Gastroesophageal sphincter (tissue), 4 donors: Measurements from ENCODE around the gene MYO1D. TPM values are rescaled to one million over a fixed set of nuclear protein-coding genes. Genes with fewer than 3 reads are reported as not detected.
"Not testable (repeated sequence)": the region's sequence is repeated elsewhere in the genome, so short reads cannot be mapped to it uniquely, and the experiment has no call there.

Source experiments
- ATAC-seq: fragments of 150-250 bp; one replicate; pipeline ENCODE4 v1.9.1; 2016; ENCODE audit warnings: mild to moderate bottlenecking, moderate library complexity
- H3K27ac ChIP-seq, 4 donors: fragments of 200-600 bp; sonication (generic) in 3 of 4; 1 replicate in 3 of 4; 2 replicates in 1 of 4; pipeline ENCODE4 v1.5.1; 2016 to 2019
- H3K27me3 ChIP-seq: fragments of 200-600 bp; sonication (generic); one replicate; pipeline ENCODE4 v1.5.1; 2019
- H3K36me3 ChIP-seq, 2 donors: fragments of 200-600 bp; sonication (generic); one replicate each; pipeline ENCODE4 v1.5.1; 2019; ENCODE audit warnings: control low read depth in 1 of 2
- H3K4me1 ChIP-seq, 3 donors: fragments of 200-600 bp; sonication (generic); 1 replicate in 2 of 3; 2 replicates in 1 of 3; pipeline ENCODE4 v1.5.1; 2016 to 2019; ENCODE audit warnings: control low read depth in 2 of 3
- H3K4me3 ChIP-seq, 2 donors: fragments of 200-600 bp; sonication (generic); one replicate each; pipeline ENCODE4 v1.5.1; 2019; ENCODE audit warnings: mild to moderate bottlenecking in 1 of 2, moderate library complexity in 1 of 2
- H3K9me3 ChIP-seq, 3 donors: fragments of 200-600 bp; sonication (generic); one replicate each; pipeline ENCODE4 v1.5.1; 2017 to 2019; ENCODE audit warnings: control low read depth in 2 of 3
- CTCF ChIP-seq, 4 experiments: fragments of 200-600 bp in 2 of 4; fragments of 450-650 bp in 2 of 4; sonication (generic) in 1 of 4; IDR thresholded peaks; one replicate each; pipeline ENCODE4 v1.5.1; 2017 to 2019; ENCODE audit warnings: antibody characterized with exemption in 4 of 4, mild to moderate bottlenecking in 2 of 4, moderate library complexity in 2 of 4
- EP300 ChIP-seq: sonication (generic); formaldehyde crosslinking; IDR thresholded peaks from one replicate; pipeline ENCODE4 v1.6.1; 2017; ENCODE audit warnings: antibody characterized with exemption, mild to moderate bottlenecking
- POLR2A ChIP-seq, 2 donors: fragments of 450-650 bp; IDR thresholded peaks; one replicate each; pipeline ENCODE4 v1.6.1; 2017; ENCODE audit warnings: antibody characterized with exemption in 2 of 2, mild to moderate bottlenecking in 2 of 2, moderate library complexity in 1 of 2
- POLR2AphosphoS5 ChIP-seq: sonication (generic); formaldehyde crosslinking; IDR thresholded peaks from one replicate; pipeline ENCODE4 v1.6.1; 2017; ENCODE audit warnings: antibody characterized with exemption
- WGBS, 2 donors: methylation state at CpG; one replicate each; pipeline ENCODE4 v1.1.5; 2018; ENCODE audit warnings: low coverage in 1 of 2; 5-methylcytosine and 5-hydroxymethylcytosine counted together
- total RNA-seq, 4 donors: library from RNA; depleted of rRNA; stranded (reverse); fragments of >200 nt; gene quantifications; one replicate each; pipeline ENCODE4 v1.1.0, GENCODE V29; 2016

The MYO1D gene
- total RNA-seq, 4 donors from 2014 or later: 28.2 to 63.5 (median 47.2) TPM

GRCh38 chr17:32646941-32647340, 230.0 kb downstream of the MYO1D start:
- no peak for ATAC-seq
- Histone ChIP-seq H3K9me3 (peaks cover 0 to 8% (median 0%) of the 10 kb centered on the region in 3 donors), H3K27me3 (no peaks in the 10 kb centered on the region), H3K27ac (no peak overlapping the region), H3K36me3 (peaks cover 4 to 29% of the 10 kb centered on the region in 2 donors), H3K4me1 (no peaks in the 10 kb centered on the region), H3K4me3 (no peak overlapping the region)
- TF ChIP-seq EP300 (no peak), POLR2A (IDR thresholded peaks at IDR 0.05) (no peak), POLR2AphosphoS5 (no peak), CTCF (IDR thresholded peaks at IDR 0.05) (no peak)
- 96% methylated on average over 2 of the region's 2 CpGs for WGBS, 2 donors

- H3K9me3 ChIP-seq, H3K27me3 ChIP-seq, H3K4me1 ChIP-seq, H3K4me3 ChIP-seq, ATAC-seq, H3K27ac ChIP-seq: not testable (repeated sequence)
- 96 to 100% methylated on average over 2 of the region's 2 CpGs for WGBS, 2 donors
- H3K36me3 ChIP-seq: peaks cover 0 to 15% of the 10 kb centered on the region in 2 donors
These were observed 235.4 kb downstream of the MYO1D start for GRCh38 chr17:32641514-32641913.

- 65 to 76% methylated on average over 5 of the region's 5 CpGs for WGBS, 2 donors
- H3K27me3 ChIP-seq: no peaks in the 10 kb centered on the region
These were observed 240.2 kb downstream of the MYO1D start for GRCh38 chr17:32636598-32637218.

GRCh38 chr17:32634167-32634566, 242.8 kb downstream of the MYO1D start:
- H3K36me3 ChIP-seq: peaks cover 0 to 15% of the 10 kb centered on the region in 2 donors
- no peaks in the 10 kb centered on the region for H3K9me3 ChIP-seq
- no peak overlapping the region for H3K4me3 ChIP-seq
- no peak for ATAC-seq
- H3K4me1 ChIP-seq: no peaks in the 10 kb centered on the region
- H3K27ac ChIP-seq: no peak overlapping the region
- no peaks in the 10 kb centered on the region for H3K27me3 ChIP-seq
- WGBS, 2 donors: 50 to 78% methylated on average over 1 to 3 of the region's 3 CpGs
- TF ChIP-seq EP300 (no peak), POLR2A (IDR thresholded peaks at IDR 0.05) (no peak), POLR2AphosphoS5 (no peak), CTCF (IDR thresholded peaks at IDR 0.05) (no peak)

More at GRCh38 chr17:32636598-32637218, 240.2 kb downstream of the MYO1D start:
- H3K36me3 ChIP-seq: peaks cover 0 to 10% of the 10 kb centered on the region in 2 donors
- no peak overlapping the region for H3K4me3 ChIP-seq
- TF ChIP-seq POLR2A (IDR thresholded peaks at IDR 0.05) (no peak), POLR2AphosphoS5 (no peak), EP300 (no peak), CTCF (IDR thresholded peaks at IDR 0.05) (no peak)
- ATAC-seq: no peak
- H3K27ac ChIP-seq: no peak overlapping the region
- H3K9me3 ChIP-seq: no peaks in the 10 kb centered on the region
- no peaks in the 10 kb centered on the region for H3K4me1 ChIP-seq

GRCh38 chr17:32631341-32632096, 245.4 kb downstream of the MYO1D start:
- TF ChIP-seq CTCF (IDR thresholded peaks at IDR 0.05): no peak
- no peak for TF ChIP-seq EP300
- no peak for TF ChIP-seq POLR2AphosphoS5
- no peak for TF ChIP-seq POLR2A (IDR thresholded peaks at IDR 0.05)
- H3K36me3 ChIP-seq: peaks cover 0 to 5% of the 10 kb centered on the region in 2 donors
- 81 to 82% methylated on average over 4 to 5 of the region's 6 CpGs for WGBS, 2 donors
- H3K9me3 ChIP-seq: no peaks in the 10 kb centered on the region
- H3K27me3 ChIP-seq: no peaks in the 10 kb centered on the region
- H3K27ac ChIP-seq: no peak overlapping the region
- ATAC-seq: peak; percentile 71
- H3K4me1 ChIP-seq: peaks cover 0 to 7% (median 0%) of the 10 kb centered on the region in 3 donors
- no peak overlapping the region for H3K4me3 ChIP-seq
